ENCODE measurements around the gene PPP6R2. TPM values are rescaled to one million over a fixed set of nuclear protein-coding genes. Genes with fewer than 3 reads are reported as not detected.
"Not testable (repeated sequence)": the region's sequence is repeated elsewhere in the genome, so short reads cannot be mapped to it uniquely, and the experiment has no call there.

The PPP6R2 gene
- total RNA-seq, 1 donor from 2014 or later, result 55.5 TPM

- Histone ChIP-seq H3K36me3 (no peaks in the 10 kb centered on the region), H3K9me3 (no peaks in the 10 kb centered on the region), H3K27me3 (no peaks in the 10 kb centered on the region), H3K4me1 (peaks cover 10% of the 10 kb centered on the region in 2 donors), H3K27ac (peak within 1 kb of the TSS; percentile 91 to 93), H3K4me3 (peak within 1 kb of the TSS; percentile 87 to 96)
- peak; percentile 29 to 90 for DNase-seq (ENCODE audit: low spot score in 2 of 2)
- peak in 2 of 3 experiments; percentile 35 to 95 for TF ChIP-seq CTCF (IDR thresholded peaks at IDR 0.05)
- intact Hi-C loops (cut with DNase I), result loop anchor here (1.0 kb wide), 6 partner anchors 15 to 82 kb away; partner anchors contain the start of genes PLXNB2 and TUBGCP6
Observed at GRCh38 chr22:50326956-50327710, 16.0 kb upstream of the PPP6R2 start, which contains the start of gene DENND6B. Gene DENND6B, minus strand, starts transcription at chr22:50327012. Its CDS starts 24 bp downstream, at chr22:50326988.

- no peak for DNase-seq (ENCODE audit: low spot score in 2 of 2)
- no peak for TF ChIP-seq CTCF (IDR thresholded peaks at IDR 0.05)
- Histone ChIP-seq H3K27me3 (no peaks in the 10 kb centered on the region), H3K4me3 (peak overlapping the region; percentile 87 to 96), H3K27ac (peak overlapping the region; percentile 91 to 93), H3K36me3 (no peaks in the 10 kb centered on the region), H3K9me3 (no peaks in the 10 kb centered on the region), H3K4me1 (peaks cover 10% of the 10 kb centered on the region in 2 donors)
- intact Hi-C loops (cut with DNase I), result loop anchor here (1.0 kb wide), 6 partner anchors 15 to 82 kb away; partner anchors contain the start of genes PLXNB2 and TUBGCP6
Observed at GRCh38 chr22:50327711-50328019, 15.5 kb upstream of the PPP6R2 start.

- intact Hi-C loops (cut with DNase I), result no loop called here
Observed at GRCh38 chr22:50329236-50329635, 13.9 kb upstream of the PPP6R2 start.

GRCh38 chr22:50334433-50334832, 8.7 kb upstream of the PPP6R2 start:
- intact Hi-C loops (cut with DNase I); H3K9me3 ChIP-seq; H3K27me3 ChIP-seq; H3K36me3 ChIP-seq; H3K4me3 ChIP-seq; DNase-seq (ENCODE audit: low spot score in 2 of 2); H3K27ac ChIP-seq; H3K4me1 ChIP-seq: not testable (repeated sequence)

More at GRCh38 chr22:50329236-50329635, 13.9 kb upstream of the PPP6R2 start:
- H3K4me1 ChIP-seq, result peaks cover 10% of the 10 kb centered on the region in 2 donors
- H3K27me3 ChIP-seq, result no peaks in the 10 kb centered on the region
- no peak overlapping the region for H3K4me3 ChIP-seq
- H3K36me3 ChIP-seq, result no peaks in the 10 kb centered on the region
- no peaks in the 10 kb centered on the region for H3K9me3 ChIP-seq
- no peak for DNase-seq (ENCODE audit: low spot score in 2 of 2)
- no peak overlapping the region for H3K27ac ChIP-seq
- TF ChIP-seq CTCF (IDR thresholded peaks at IDR 0.05), result no peak

DNA sequence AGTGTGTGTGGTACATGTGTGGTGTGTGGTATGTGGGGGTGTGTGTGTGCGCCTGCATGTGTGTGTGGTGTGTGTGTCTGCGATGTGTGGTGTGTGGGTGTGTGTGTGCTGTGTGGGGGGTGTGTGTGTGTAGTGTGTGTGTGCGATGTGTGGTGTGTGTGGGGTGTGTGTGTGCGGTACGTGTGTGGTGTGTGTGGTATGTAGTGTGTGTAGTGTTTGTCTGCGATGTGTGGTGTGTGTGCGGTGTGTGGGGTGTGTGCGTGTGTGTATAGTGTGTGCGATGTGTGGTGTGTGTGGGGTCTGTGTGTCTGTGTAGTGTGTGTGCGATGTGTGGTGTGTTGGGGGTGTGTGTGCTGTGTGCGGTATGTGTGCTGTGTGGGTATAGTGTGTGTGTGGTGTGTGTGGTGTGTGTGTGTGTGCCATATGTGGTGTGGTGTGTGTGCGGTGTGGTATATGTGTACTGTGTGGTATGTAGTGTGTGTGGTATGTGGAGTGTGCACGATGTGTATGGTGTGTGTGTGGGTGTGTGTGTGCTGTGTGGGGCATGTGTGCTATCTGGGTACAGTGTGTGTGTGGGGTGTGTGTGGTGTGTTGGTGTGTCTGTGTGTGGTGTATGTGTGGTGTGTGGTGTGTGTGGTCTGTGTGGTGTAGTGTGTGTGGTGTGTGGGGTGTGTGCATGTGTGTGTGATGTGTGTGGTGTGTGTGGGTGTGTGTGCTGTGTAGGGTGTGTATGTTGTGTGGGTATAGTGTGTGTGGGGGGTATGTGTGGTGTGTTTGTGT, 5.7 kb upstream of the PPP6R2 start:
- no peak overlapping the region for H3K4me3 ChIP-seq
- intact Hi-C loops (cut with DNase I), result no loop called here
- no peak overlapping the region for H3K27ac ChIP-seq
- TF ChIP-seq CTCF (IDR thresholded peaks at IDR 0.05), result no peak
- H3K9me3 ChIP-seq, result no peaks in the 10 kb centered on the region
- no peaks in the 10 kb centered on the region for H3K36me3 ChIP-seq
- no peak for DNase-seq (ENCODE audit: low spot score in 2 of 2)
- no peaks in the 10 kb centered on the region for H3K27me3 ChIP-seq
- H3K4me1 ChIP-seq, result no peaks in the 10 kb centered on the region

DNA sequence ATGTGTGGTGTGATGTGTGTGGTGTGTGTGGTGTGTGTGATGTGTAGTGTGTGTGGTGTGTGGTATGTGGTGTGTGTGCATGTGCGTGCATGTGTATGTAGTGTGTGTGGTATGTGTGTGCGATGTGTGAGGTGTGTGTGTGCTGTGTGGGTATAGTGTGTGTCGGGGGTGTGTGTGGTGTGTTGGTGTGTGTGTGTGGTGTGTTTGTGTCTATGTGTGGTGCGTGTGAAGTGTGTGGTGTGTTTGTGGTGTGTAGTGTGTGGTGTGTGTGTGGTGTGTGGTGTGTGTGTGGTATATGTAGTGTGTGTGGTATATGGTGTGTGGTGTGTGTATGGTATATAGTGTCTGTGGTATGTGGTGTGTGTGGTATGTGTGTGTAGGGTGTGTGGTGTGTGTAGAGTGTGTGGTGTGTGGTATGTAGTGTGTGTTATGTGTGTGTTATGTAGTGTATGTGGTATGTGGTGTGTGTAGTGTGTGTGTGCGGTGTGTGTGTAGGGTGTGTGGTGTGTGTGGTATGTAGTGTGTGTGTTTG, 5.0 kb upstream of the PPP6R2 start:
- DNase-seq (ENCODE audit: low spot score in 2 of 2), result no peak
- intact Hi-C loops (cut with DNase I), result no loop called here

More for the DNA sequence above, 5.0 kb upstream of the PPP6R2 start:
- no peaks in the 10 kb centered on the region for H3K36me3 ChIP-seq
- H3K9me3 ChIP-seq, result no peaks in the 10 kb centered on the region
- peaks cover 3 to 4% of the 10 kb centered on the region in 2 donors for H3K4me1 ChIP-seq
- H3K4me3 ChIP-seq, result no peak overlapping the region
- no peaks in the 10 kb centered on the region for H3K27me3 ChIP-seq
- H3K27ac ChIP-seq, result no peak overlapping the region
- no peak for TF ChIP-seq CTCF (IDR thresholded peaks at IDR 0.05)

All from ascending aorta (tissue), 2 donors.